Endothelial cell of umbilical vein (primary cell): ENCODE data around the gene SEPTIN11. TPM values are rescaled to one million over a fixed set of nuclear protein-coding genes. Genes with fewer than 3 reads are reported as not detected.

Experiments used
- BruUV-seq: library from RNA; stranded (reverse); fragments of 400-500 nt; replicated peaks from 2 replicates; lab custom pipeline; 2021; lab: Mats Ljungman, UMichigan
- CTCF ChIA-PET: fragments of 300-600, 350-600 bp; sonication (Branson Sonifier 250); formaldehyde crosslinking; loops from one replicate; lab custom pipeline; 2021; ENCODE audit warnings: antibody characterized with exemption, inconsistent platforms; lab: Charles Lee
- POLR2A ChIA-PET: fragments of 300-600, 350-600 bp; sonication (Branson Sonifier 250); formaldehyde crosslinking; loops from one replicate; lab custom pipeline; 2021; ENCODE audit warnings: antibody characterized with exemption, inconsistent platforms; lab: Charles Lee
- DNase-seq: peaks from one replicate; pipeline ENCODE4 v3.0.0-alpha.2; 2011; ENCODE audit warnings: low read depth, low spot score
- FAIRE-seq: peaks from 2 replicates; lab custom pipeline; 2011; peaks lifted over from hg19 to GRCh38; lab: Jason Lieb, UNC
- H2AFZ ChIP-seq: 2 replicates; pipeline ENCODE4 v1.6.0; 2012; ENCODE audit warnings: low read depth, low read length, control low read depth, inconsistent platforms
- H3K27ac ChIP-seq: 2 replicates; pipeline ENCODE4 v1.5.1; 2011; ENCODE audit warnings: low read depth, mild to moderate bottlenecking, control low read depth, low read length, moderate library complexity; ENCODE audit not compliant: insufficient read depth
- H3K27me3 ChIP-seq, 2 experiments: 2 replicates each; pipeline versions ENCODE4 v1.6.0 to v1.6.1; 2011; ENCODE audit warnings: low read length in 2 of 2, mixed read lengths in 1 of 2; ENCODE audit not compliant: control insufficient read depth in 2 of 2, insufficient read depth in 2 of 2
- H3K36me3 ChIP-seq, 2 experiments: 2 replicates in 1 of 2; 3 replicates in 1 of 2; pipeline ENCODE4 v1.5.1; 2011; ENCODE audit warnings: low read length in 2 of 2, mild to moderate bottlenecking in 1 of 2, moderate library complexity in 1 of 2; ENCODE audit not compliant: control insufficient read depth in 2 of 2, insufficient read depth in 2 of 2; ENCODE audit errors: extremely low read depth in 1 of 2
- H3K4me1 ChIP-seq: 3 replicates; pipeline ENCODE4 v1.5.1; 2011; ENCODE audit warnings: mild to moderate bottlenecking, low read length; ENCODE audit not compliant: control insufficient read depth, insufficient read depth; ENCODE audit errors: extremely low read depth
- H3K4me2 ChIP-seq: 2 replicates; pipeline ENCODE4 v1.6.1; 2011; ENCODE audit warnings: low read length, control low read depth, mixed read lengths; ENCODE audit not compliant: insufficient read depth
- H3K4me3 ChIP-seq, 3 experiments: fragments of 200-600 bp in 1 of 3; sonication (generic), shearing (Covaris generic) in 1 of 3; replicated peaks in 1 of 3; 2 replicates each; pipeline ENCODE4 v1.5.1; 2011 to 2016; ENCODE audit warnings: control low read depth in 3 of 3, low read length in 3 of 3, mild to moderate bottlenecking in 2 of 3, inconsistent platforms in 1 of 3, low read depth in 1 of 3, moderate library complexity in 1 of 3; ENCODE audit not compliant: insufficient read depth in 1 of 3
- H3K79me2 ChIP-seq: 2 replicates; pipeline ENCODE4 v1.6.0; 2012; ENCODE audit warnings: low read length, inconsistent platforms; ENCODE audit not compliant: control insufficient read depth, insufficient read depth
- H3K9ac ChIP-seq: replicated peaks from 2 replicates; pipeline ENCODE3; 2011; ENCODE audit warnings: low read length, control low read depth; ENCODE audit not compliant: insufficient read depth; ENCODE audit errors: extremely low read depth
- H3K9me1 ChIP-seq: replicated peaks from 3 replicates; pipeline ENCODE4 v1.6.0; 2011; ENCODE audit warnings: mild to moderate bottlenecking, low read length; ENCODE audit not compliant: control insufficient read depth, insufficient read depth; ENCODE audit errors: extremely low read depth
- H3K9me3 ChIP-seq: replicated peaks from 2 replicates; pipeline ENCODE4 v1.5.1; 2012; ENCODE audit warnings: low read length, inconsistent platforms; ENCODE audit not compliant: control insufficient read depth, insufficient read depth
- H4K20me1 ChIP-seq: replicated peaks from 2 replicates; pipeline ENCODE3; 2011; ENCODE audit warnings: mild to moderate bottlenecking, low read length; ENCODE audit not compliant: control insufficient read depth, insufficient read depth; ENCODE audit errors: extremely low read depth
- CTCF ChIP-seq, 2 donors: IDR thresholded peaks; 1 replicate in 1 of 2; 2 replicates in 1 of 2; pipeline ENCODE4 v1.5.1; 2011; ENCODE audit warnings: low read length in 2 of 2, mild to moderate bottlenecking in 2 of 2, moderate library complexity in 2 of 2, control low read depth in 1 of 2, inconsistent platforms in 1 of 2, low read depth in 1 of 2; ENCODE audit not compliant: insufficient read depth in 1 of 2; ENCODE audit errors: extremely low read depth in 1 of 2
- EZH2 ChIP-seq: IDR thresholded peaks from 2 replicates; pipeline ENCODE4 v1.6.1; 2012; ENCODE audit warnings: borderline replicate concordance, low read depth, mild to moderate bottlenecking, moderate library complexity, low read length, inconsistent platforms; ENCODE audit not compliant: severe bottlenecking
- FOS ChIP-seq: IDR thresholded peaks from 2 replicates; pipeline ENCODE4 v1.6.1; 2011; ENCODE audit warnings: mild to moderate bottlenecking, low read length, moderate library complexity, borderline replicate concordance; ENCODE audit not compliant: insufficient read depth
- GATA2 ChIP-seq: IDR thresholded peaks from 2 replicates; pipeline ENCODE4 v1.7.0; 2011; ENCODE audit warnings: low read depth, mild to moderate bottlenecking, moderate library complexity, mixed read lengths, low read length; ENCODE audit not compliant: insufficient read length, insufficient read depth
- JUN ChIP-seq: IDR thresholded peaks from 2 replicates; pipeline ENCODE4 v1.6.1; 2011; ENCODE audit warnings: borderline replicate concordance, low read depth; ENCODE audit not compliant: insufficient read length, insufficient read depth
- MAX ChIP-seq: IDR thresholded peaks from 2 replicates; pipeline ENCODE4 v1.6.1; 2011; ENCODE audit not compliant: insufficient read depth, insufficient read length
- MYC ChIP-seq: IDR thresholded peaks from one replicate; pipeline ENCODE4 v1.6.1; 2011; ENCODE audit warnings: mild to moderate bottlenecking, low read depth, low read length
- POLR2A ChIP-seq: IDR thresholded peaks from 2 replicates; pipeline ENCODE4 v1.6.1; 2012; ENCODE audit warnings: low read depth, mild to moderate bottlenecking, control low read depth, low read length
- POLR2AphosphoS5 ChIP-seq: IDR thresholded peaks from 2 replicates; pipeline ENCODE4 v1.6.1; 2012; ENCODE audit warnings: low read depth, mild to moderate bottlenecking, control low read depth, low read length, moderate library complexity; ENCODE audit not compliant: insufficient read depth
- dilution Hi-C: fragments of 300-500 bp; cut with MboI; formaldehyde crosslinking; loops from one replicate; pipeline ENCODE4 v1.15.0; 2019; ENCODE audit warnings: low sequenced_read_pairs; ENCODE audit not compliant: extremely low pct_ligation_motif_present
- intact Hi-C: fragments of 100-400 bp; cut with micrococcal nuclease; formaldehyde crosslinking; loops from one replicate; pipeline ENCODE4 v1.10.0; 2022
- polyA plus RNA-seq, 4 experiments: library from polyadenylated mRNA; depleted of rRNA in 3 of 4; stranded (reverse) in 3 of 4; unstranded in 1 of 4; fragments of >200 nt; gene quantifications; 2 replicates each; pipeline versions ENCODE4 v1.2.1 to v1.2.3, GENCODE V29; 2011 to 2012; ENCODE audit warnings: missing spikeins in 1 of 4
- total RNA-seq: library from RNA; stranded (reverse); gene quantifications from 2 replicates; pipeline ENCODE4 v1.2.3, GENCODE V29; 2021

The SEPTIN11 gene
- total and polyA plus RNA-seq, 2 donors (not counting 3 experiments of a cell fraction or from before 2014, with no cell fraction given), result 69.4 to 202 TPM

GRCh38 chr4:76960014-76960413 is 10.5 kb downstream of the SEPTIN11 start:
- Histone ChIP-seq H3K9me3 (no peaks in the 10 kb centered on the region), H3K27me3 (no peaks in the 10 kb centered on the region), H2AFZ (no peak overlapping the region), H3K4me3 (no peak overlapping the region), H3K79me2 (peaks cover 86% of the 10 kb centered on the region), H3K27ac (no peak overlapping the region), H3K9ac (no peak overlapping the region), H3K36me3 (no peaks in the 10 kb centered on the region), H3K9me1 (no peaks in the 10 kb centered on the region), H3K4me1 (no peaks in the 10 kb centered on the region), H4K20me1 (peaks cover 7% of the 10 kb centered on the region), H3K4me2 (no peak overlapping the region)
- no peak for FAIRE-seq
- ChIA-PET CTCF (no interaction called here), POLR2A (no interaction called here)
- BruUV-seq, result no TSS peak
- TF ChIP-seq GATA2, result no peak
- TF ChIP-seq POLR2AphosphoS5, result no peak
- TF ChIP-seq MYC, result no peak
- TF ChIP-seq CTCF (IDR thresholded peaks at IDR 0.05; ENCODE audit: extremely low read depth in 1 of 2, insufficient read depth in 1 of 2, low read depth in 1 of 2, low read length in 2 of 2), result no peak
- TF ChIP-seq FOS, result no peak
- TF ChIP-seq MAX, result no peak
- no peak for TF ChIP-seq JUN
- no peak for TF ChIP-seq EZH2
- TF ChIP-seq POLR2A, result no peak
- intact Hi-C loops (no loop called here), dilution Hi-C loops (no loop called here)
- DNase-seq, result no peak
